HG02938 (cell line): ENCODE measurements around the gene DPYSL3.

ENCODE experiments used
- ATAC-seq: cut with Tn5 transposase; IDR thresholded peaks from one replicate; pipeline ENCODE4 v1.9.1; 2021; ENCODE audit warnings: mild to moderate bottlenecking, moderate library complexity; ENCODE audit not compliant: unreplicated experiment

Gene DPYSL3

DNA sequence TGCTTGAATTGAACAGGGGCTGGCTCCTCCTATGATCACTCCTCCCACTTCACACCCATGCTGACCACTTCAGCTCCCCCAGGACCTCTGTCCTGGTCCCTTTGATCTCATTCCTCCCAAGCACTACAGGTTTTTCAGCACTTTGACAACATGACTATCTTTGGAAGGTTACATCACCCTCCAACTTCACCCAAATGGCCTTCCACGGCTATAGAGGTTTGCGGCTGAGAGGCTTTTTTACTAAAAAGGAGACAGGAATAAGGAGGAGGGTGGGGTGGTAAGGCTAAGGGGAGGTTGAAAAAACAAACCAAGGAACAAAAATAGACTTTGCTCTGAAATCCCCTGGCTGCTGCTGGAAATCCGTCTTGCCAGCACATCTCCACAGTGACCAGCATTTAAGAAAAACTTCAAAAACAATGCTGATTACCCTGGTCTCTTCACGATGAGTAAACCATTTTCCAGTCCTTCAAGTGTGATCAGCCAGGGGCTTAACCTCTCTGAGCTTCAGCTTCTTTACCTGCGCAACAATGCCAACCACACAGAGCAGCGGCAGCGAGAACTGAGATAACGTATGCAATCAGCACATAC, 102.7 kb downstream of the DPYSL3 start:
- no peak for ATAC-seq

DNA sequence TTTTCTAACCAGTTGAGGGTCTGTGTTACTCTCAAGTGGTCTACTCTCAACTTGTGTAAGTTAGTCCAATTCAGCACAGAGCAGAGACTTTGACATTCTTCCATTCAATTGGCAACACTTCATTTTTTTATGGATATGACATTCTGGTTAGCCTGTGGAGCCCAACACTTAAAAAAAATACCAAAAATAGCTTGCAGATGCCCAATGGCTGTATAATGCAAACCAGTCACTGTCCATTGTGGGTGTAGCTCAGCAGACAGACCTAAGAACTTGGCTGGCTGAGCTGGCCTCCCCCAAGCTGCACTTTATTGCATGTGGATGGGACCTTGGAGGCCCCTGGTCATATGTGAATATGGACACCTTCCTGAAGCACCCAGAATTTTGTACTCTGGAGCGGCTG, 103.2 kb downstream of the DPYSL3 start:
- ATAC-seq = no peak

DNA sequence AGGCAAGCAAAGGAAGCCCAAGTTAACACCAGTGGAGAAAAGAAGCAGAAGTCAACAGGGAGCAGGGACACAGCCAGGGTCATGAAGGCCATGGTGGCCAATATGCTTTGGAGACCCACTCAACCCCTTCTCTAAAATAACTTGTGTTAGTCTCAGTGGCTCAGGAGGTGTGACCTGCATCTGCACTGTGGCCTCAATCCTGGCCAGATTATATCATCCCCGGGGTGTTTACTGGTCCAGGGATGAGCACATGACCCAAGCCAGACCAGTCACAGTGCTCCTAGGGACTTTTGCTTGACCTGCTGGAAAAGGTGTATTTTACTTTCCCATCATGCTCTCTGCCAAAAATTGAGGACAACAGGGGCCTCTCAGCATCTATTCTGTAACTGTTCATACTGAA, 105.2 kb downstream of the DPYSL3 start:
- ATAC-seq = peak; percentile 24

DNA sequence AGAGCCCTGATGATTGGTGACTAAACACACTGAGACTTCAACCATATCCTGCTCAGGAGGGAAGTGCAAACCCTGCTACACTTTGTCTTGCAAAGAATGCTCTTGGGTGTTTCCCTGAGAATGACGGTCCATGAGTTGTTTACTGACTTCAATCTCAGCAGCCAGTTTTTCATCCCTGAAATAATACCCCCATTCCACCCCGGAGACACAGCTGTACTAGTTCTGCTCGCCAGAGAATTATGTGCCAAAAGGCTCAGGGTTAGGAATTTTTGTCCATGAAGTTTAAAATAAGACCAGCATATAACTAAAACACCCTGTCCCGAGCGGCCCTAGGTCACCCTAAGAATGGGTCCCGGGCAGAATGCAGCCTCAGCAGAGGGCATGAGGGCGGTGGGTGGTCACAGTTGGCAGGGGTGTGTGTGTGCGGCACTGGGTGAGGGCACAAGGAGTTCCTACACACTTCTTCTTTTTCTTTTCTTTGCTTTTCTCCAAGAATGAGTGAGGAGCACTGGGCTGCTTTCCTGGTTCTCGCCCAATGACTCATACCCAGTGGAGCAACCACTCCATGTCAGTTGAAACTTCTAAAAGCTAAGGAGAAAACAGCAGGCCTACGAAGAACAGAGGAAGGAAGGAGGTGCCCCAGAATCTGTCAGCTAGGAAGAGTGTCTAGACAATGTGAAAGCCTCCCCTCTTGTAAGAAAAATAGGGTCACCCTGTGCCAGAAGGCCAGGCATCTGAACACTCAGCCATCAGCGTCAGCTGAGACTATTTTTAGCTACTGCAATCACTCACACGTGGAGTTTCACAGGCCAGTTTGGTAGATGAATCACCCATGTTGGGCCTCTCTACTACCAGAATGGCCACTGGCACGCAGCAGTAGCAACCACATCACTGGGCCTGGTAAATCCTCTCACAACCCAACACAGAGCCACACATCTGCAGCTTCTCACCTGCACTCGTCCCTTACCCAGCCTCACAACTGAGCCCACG, 105.9 kb downstream of the DPYSL3 start:
- ATAC-seq = peak; percentile 97

DNA sequence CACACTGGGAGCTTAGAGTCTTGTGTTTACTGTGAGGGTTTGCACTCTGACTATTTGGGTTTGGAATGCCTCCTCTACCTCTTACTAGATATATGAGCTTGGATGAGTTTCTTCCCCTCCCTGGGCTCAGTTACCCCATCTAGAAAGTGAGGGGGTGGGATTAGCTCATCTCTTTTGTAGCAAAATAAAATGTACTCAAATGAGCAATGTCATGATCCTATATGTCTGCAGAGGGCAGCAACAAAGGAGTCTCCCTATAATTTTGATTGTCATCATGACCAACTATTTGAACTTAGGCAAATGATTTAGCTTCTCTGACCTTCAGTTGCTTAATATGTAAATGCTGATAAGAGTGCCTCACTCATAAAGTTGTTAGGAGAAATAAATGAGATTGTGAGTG, 109.0 kb downstream of the DPYSL3 start:
- no peak for ATAC-seq

DNA sequence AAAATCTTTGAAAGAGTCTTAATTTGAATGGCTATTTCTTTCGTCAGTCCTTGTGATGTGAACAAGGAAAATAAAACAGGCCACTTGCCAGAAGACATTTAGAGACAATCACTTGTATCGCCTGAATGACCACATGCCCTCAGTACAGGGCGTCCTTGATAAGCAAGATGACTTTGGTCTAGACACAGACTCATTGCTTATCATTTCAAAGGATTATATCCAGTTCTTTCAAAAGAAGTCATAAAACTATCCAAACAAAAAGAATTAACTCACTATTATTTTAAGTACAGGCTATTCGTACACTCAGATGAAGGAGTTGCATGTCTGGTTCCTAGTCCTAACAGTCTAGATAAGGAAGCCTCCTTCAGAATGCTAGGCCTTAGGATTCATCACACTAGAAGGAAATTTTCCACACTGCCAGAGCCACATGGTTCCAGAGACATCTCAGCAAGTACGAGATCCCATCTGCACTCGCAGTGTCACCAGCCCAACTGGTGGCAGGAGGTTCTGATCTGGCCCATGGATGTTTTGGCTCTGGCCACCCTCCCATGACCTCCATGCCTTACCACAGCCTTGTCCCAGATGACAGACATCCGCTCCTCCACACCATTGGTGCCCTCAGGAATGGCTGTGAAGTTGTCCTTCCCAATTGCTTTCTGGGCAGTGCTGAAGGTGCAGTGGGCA, 109.6 kb downstream of the DPYSL3 start:
- ATAC-seq = no peak

DNA sequence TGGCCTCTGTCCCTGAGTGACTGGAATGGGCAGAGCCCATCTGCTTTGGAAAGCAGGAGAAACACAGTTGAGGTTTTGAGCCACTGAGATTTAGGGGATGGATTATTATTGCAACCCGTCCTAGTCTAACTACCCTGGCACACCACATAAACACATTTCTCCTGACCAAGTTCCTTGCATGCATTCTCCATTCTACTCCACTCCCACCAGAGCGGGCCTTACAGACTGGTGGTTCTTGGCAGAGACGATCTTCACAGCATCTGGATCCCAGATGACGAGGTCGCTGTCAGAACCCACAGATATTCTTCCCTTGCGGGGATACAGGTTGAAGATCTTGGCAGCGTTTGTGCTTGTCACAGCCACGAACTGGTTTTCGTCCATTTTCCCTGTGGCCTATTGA, 111.0 kb downstream of the DPYSL3 start:
- no peak for ATAC-seq

DNA sequence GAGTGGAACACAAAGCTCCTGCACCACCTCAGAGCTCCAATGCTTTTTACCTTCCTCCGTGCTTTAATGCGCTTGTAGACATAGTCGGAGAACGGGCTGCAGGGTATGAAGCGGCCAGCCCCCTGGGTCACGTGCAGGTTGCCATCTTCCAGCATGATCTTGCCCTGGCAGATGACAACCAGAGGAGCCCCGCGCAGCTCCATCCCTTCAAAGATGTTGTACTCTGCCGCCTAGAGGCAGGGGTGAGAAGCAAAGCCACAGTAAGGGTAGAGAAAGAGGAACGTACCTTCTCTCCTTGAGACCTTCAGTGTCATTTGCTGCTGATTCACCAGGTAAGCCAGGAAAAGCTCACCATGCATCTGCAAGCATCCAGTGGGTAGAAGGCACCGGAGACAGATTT, 112.3 kb downstream of the DPYSL3 start:
- ATAC-seq = no peak

DNA sequence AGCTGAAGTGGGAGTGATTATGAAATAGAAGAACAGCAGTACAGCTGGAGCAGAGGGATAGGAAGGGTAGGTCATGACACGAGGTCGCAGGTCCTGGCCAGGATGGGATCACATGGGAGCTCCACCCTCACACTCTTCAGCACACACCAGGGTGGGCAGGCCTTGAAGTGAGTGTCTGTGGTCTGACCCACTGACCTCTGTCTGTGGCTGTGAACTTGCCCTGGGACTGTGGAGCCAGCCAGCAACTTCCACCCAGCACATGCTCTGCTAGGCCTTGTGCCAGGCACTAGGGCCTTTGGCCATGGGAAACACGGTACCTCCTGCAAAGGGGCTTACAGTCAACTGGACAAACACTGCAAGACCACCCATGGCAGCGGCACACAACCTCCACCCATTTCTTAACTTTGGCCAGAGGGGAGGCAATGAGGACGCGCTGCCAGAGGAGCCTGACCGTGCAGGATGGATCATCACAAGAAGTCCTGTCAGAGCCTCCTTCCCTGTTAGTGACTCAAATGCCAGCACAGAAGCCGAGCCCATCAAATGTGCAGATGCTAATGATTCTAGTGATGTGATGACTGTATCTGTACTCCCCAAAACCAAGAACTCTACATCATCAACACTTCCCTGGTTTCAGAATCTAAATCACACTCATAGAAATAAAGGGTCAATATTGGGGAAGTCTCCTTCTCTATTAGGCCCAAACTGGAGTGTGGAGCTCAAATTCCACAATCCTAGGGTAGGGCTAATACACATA, 113.6 kb downstream of the DPYSL3 start:
- no peak for ATAC-seq

DNA sequence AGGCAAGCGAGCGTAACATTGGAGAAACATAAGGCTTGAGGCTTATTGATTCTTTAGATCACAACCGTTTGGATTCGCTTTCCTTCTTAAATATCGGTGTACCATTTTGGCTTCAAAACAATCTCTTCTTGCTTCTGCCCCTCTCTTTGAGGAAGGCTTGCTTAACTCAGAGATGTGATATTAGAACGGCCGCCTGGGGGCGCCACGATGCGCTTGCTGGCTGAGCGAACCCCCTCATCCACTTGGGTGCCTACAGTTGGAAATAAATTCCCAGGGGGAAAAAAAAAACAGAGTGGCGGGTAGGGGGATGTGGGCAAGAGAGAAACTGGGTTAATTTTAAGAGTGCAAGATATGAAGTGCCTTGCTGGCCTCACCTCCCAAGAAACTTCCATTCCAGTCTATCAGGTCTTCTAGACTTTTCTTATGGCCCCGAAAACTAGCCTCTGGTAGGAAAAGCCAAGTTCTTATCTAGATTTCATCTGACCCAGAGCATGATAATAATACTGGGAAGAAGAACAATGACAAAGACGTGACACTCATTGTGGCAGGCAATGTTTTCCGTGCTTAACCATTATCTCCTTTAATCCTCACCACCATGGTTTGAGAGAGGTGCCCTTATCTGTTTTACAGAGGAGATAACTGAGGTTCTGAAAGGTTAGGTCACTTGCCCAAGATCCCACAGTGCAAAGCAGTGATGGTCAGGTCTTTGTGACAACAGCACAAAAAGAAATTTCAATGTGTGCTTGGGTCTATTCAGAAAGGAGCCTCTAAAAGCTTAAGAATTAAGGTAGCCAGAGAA, 115.8 kb downstream of the DPYSL3 start:
- no peak for ATAC-seq

DNA sequence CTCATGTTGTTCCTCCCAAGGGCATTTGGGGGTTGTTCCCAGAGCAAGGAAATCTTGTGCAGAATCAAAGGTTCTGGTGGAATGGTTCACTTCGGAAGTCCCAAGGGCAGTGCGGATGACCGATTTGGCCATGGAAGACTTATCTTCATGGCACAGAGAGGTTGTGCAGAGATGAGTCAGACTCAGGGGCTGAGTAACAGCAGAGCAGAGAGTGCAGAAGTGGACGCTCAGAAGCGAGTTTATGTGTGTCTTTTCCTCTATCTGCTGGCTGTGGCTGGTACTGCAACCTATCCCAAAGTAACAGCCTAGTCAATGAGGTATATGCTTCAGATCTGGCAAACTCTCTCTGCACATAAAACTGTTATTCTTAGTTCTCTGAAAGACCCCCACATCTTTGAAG, 118.1 kb downstream of the DPYSL3 start:
- ATAC-seq = peak; percentile 97

DNA sequence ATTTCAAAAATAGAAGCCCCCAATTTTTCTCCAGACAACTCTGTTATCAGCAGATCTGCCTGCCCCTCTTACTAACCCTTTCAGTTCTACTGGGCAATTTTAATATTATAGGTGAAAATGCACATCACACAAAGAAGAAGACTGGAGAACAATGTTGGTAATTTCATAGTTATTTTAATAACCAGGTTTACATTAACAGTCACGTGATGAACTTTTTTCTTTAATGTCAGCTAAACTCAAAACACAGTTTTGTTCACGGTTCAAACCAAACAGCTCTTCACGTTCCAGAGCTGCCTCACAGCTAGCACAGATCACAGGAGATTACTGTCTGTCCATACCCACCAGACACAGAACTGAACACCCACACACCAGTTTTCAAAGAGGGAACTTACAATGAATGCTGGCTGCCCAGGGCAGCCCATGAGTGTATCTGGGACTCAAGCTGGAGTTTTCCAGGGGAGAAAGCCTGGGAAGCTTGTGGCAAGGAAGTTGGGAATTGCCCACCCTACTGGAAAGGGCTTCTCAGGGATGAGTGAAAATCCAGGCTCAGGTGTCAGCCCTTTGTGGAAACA, 119.1 kb downstream of the DPYSL3 start:
- no peak for ATAC-seq

DNA sequence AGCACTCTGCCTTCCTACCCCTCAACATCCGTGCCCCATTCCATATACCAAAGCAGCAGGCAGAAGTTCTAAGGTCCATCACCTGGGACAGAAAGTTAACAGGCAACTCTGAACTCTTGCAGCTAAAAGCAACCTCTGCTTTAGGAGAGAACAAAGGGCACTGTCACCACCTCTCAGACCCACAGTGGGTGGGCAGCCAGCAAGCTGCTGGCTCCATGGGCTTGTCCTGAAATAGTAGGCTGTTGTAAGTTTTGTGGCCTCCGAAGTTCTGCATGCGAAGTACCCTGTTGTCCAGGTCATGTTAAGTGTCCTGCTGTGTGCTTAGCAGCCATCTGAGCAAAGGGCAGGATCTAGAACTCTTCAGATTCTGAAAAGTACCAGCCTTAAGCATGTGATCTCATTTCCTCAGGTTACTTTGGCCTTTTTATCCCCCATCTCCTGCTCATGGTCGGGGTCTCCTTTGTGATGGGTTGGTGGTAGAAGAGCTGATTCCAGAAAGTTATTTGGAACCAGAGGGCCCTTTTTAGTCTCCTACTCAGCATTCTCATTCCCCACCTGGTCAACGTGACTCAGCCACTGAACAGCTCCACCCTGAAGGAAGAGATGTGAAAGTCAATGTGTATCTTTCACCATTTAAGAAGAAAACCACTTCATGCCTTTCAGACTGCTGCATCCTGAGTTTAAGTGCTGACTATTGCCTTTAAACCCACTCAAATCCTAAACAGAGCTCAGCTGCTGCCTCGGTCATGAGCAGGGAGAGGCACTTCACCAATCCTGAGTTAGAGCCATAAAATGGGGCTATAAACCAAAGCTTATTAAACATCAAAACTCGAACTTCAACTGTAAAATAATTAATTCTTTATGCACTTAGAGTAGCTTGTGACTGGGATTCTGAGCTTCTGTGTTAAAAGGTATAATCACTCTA, 121.4 kb downstream of the DPYSL3 start:
- no peak for ATAC-seq

DNA sequence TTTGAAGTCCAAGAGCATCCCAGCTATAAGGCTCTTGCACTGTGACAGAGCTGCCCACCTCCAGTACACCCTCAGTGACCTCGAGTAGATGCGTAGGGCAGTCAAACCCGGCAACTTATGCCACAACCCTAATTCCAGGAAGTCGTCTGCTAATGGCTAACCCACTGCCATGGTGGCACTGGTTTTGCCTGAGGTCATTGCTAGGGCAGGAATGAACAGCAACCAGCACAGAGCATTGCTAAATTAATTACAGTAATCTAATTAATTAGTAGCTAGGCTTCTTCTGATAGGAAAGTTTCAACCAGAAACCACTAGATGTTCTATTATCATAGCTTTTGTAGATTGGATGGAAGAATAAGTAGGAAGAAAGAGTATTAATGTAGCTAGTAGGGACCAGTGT, 122.8 kb downstream of the DPYSL3 start:
- ATAC-seq = no peak

DNA sequence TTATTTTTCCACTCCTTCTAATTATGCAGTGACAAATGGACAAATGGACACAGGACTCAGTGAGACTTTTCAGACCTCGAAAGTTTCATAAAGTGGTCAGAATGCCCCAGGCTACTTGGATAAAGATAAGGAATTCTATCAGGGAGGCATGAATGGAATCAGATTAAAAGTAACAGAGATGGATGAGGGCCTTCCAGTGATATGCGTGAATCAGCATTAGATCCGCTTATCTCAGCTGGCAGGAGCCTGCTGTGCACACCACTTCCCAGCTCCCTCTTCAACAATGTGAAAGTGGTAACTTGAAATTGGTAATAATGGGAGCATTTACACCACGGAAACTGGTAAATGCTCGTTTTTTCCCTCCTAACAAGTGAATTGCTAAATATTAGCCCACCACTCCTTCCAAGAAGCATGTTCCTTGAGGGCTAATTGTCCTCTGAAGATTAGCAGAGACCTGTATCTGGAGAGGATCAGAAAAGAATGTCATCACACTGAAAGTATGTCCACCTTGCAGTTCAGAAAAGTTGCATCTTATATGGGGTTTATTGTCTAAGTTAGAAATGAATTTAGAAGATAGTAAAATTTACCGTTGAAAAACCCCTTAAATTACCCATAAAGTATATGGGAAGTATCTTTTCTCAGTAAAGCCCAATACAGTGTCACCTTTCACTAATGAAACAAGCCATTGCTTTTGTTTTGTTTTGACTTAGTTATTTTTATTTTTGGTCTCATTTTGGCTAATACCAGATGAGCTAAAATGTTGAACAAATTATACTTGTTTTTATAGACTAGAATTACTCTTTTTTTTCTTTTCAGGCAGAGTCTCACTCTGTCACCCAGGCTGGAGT, 125.3 kb downstream of the DPYSL3 start:
- ATAC-seq = no peak

DNA sequence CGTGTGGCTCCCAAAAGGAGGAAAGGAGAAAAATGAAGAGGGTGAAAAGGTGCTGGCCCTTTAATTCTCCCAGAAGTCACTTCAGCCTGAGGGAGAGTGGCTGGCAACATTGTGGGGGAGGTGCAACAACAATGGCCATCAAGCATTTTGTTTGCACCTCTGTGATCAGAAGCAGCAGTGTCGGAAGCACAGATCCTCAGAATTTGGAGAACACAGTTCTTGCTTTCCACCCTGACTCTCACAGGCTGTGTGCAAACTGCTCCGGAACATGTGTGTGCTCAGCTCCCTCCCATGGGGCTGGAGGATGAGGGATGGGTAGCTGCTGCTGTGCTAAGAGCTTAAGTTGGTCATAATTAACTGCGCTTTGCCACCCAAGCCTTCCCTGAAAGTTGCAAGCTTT, 127.1 kb downstream of the DPYSL3 start:
- no peak for ATAC-seq

DNA sequence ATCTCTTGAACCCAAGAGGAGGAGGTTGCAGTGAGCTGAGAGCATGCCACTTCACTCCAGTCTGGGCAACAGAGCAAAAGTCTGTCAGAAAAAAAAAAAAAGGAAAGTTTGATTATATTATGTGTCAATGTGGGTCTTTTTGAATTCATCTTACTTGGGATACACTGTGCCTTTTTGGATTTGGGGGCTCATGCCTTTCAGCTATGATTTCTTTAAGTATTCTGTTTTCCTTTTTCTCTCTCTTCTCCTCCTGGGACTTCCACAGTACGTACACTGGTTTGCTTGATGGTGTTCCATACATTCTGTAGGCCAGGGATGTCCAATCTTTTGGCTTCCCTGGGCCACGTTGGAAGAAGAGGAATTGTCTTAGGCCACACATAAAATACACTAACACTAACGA, 128.3 kb downstream of the DPYSL3 start:
- no peak for ATAC-seq

DNA sequence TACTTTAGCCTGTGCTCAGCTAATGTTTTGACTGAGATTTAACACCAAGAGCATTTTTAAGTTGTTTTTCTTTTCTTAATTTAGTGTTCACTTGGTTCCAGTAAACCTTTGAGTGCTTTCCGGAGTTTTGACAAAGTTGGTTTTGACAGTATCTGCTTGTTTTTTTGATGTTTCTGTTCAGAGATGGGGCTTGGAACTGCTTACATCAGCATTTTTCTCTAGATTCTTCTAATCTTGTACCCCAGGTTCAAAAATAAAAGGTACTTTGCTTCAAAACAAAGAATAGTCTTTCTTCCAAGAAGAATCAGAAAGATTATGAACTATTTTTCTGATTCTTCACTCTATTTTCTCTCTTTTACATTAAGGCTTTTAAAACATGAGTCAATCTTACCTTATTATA, 132.2 kb downstream of the DPYSL3 start:
- ATAC-seq = no peak
